Activated CD4-positive, alpha-beta T cell treated with anti-CD3 and anti-CD28 coated beads, Interleukin-2, amount 50 U/mL, for 48 hours (primary cell): Measurements from ENCODE around the gene CEP78.
"Not testable (repeated sequence)": the region's sequence is repeated elsewhere in the genome, so short reads cannot be mapped to it uniquely, and the experiment has no call there.

Experiments
- DNase-seq, 2 experiments: peaks; one replicate each; pipeline ENCODE4 v3.0.0-alpha.2; 2020

CEP78 gene

GRCh38 chr9:78238046-78239038, 2.5 kb downstream of the CEP78 start:
- DNase-seq, result no peak

- DNase-seq, result no peak
Measured at GRCh38 chr9:78239506-78239905, 3.6 kb downstream of the CEP78 start.

- DNase-seq, result no peak
Measured at GRCh38 chr9:78242041-78242440, 6.2 kb downstream of the CEP78 start.

- DNase-seq, result no peak
Measured at GRCh38 chr9:78243130-78243529, 7.3 kb downstream of the CEP78 start.

GRCh38 chr9:78245401-78245800, 9.5 kb downstream of the CEP78 start:
- DNase-seq, result no peak

GRCh38 chr9:78248635-78249034, 12.8 kb downstream of the CEP78 start:
- DNase-seq, result no peak

- DNase-seq, result no peak
Measured at GRCh38 chr9:78249542-78249941, 13.7 kb downstream of the CEP78 start.

- DNase-seq, result no peak
Measured at GRCh38 chr9:78252616-78253015, 16.7 kb downstream of the CEP78 start.

- no peak for DNase-seq
Measured at GRCh38 chr9:78253285-78253684, 17.4 kb downstream of the CEP78 start.

GRCh38 chr9:78261403-78262001, 25.6 kb downstream of the CEP78 start:
- no peak for DNase-seq

GRCh38 chr9:78262655-78263054, 26.8 kb downstream of the CEP78 start:
- DNase-seq, result no peak

GRCh38 chr9:78267889-78268288, 32.0 kb downstream of the CEP78 start:
- DNase-seq, result no peak

GRCh38 chr9:78269784-78270183, 33.9 kb downstream of the CEP78 start:
- DNase-seq, result no peak

- no peak for DNase-seq
Measured at GRCh38 chr9:78272307-78272706, 36.4 kb downstream of the CEP78 start.

GRCh38 chr9:78273761-78274160, 37.9 kb downstream of the CEP78 start:
- DNase-seq, result no peak

- no peak for DNase-seq
Measured at GRCh38 chr9:78278177-78278777, 42.4 kb downstream of the CEP78 start.

GRCh38 chr9:78278801-78279200, 42.9 kb downstream of the CEP78 start:
- DNase-seq, result no peak

- no peak for DNase-seq
Measured at GRCh38 chr9:78280982-78281668, 45.2 kb downstream of the CEP78 start.

GRCh38 chr9:78284181-78284580, 48.3 kb downstream of the CEP78 start:
- DNase-seq, result not testable (repeated sequence)

- no peak for DNase-seq
Measured at GRCh38 chr9:78286125-78286524, 50.2 kb downstream of the CEP78 start.

GRCh38 chr9:78286946-78287388, 51.1 kb downstream of the CEP78 start:
- DNase-seq, result no peak

GRCh38 chr9:78288214-78288892, 52.5 kb downstream of the CEP78 start:
- no peak for DNase-seq

GRCh38 chr9:78289474-78289873, 53.6 kb downstream of the CEP78 start:
- DNase-seq, result no peak
